Measurements from ENCODE around the gene MVK. TPM values are rescaled to one million over a fixed set of nuclear protein-coding genes. Genes with fewer than 3 reads are reported as not detected.

The MVK gene
- total and polyA plus RNA-seq, 2 experiments from 2014 or later = 16.7 to 40.1 TPM

GRCh38 chr12:109542876-109543275, 30.7 kb upstream of the MVK start:
- H4K20me1 ChIP-seq (replicated peaks; ENCODE audit: insufficient read depth) = no peaks in the 10 kb centered on the region
- no peak for ATAC-seq
- H3F3A ChIP-seq (replicated peaks; ENCODE audit: low read depth) = no peaks in the 10 kb centered on the region
- no peak overlapping the region for H3K4me3 Mint-ChIP-seq
- no peak for DNase-seq (ENCODE audit: low spot score)
- H3K9me2 ChIP-seq (ENCODE audit: insufficient read depth) = no peaks in the 10 kb centered on the region
- no peaks in the 10 kb centered on the region for H3K27me3 ChIP-seq (ENCODE audit: insufficient read depth)
- no peaks in the 10 kb centered on the region for H3K4me1 ChIP-seq (ENCODE audit: insufficient read depth)
- no peaks in the 10 kb centered on the region for H3K4me1 Mint-ChIP-seq
- TF ChIP-seq CREB1 (CRISPR knock-in tag; IDR thresholded peaks at IDR 0.05; ENCODE audit: low read depth) = no peak
- no peak for TF ChIP-seq JUNB (IDR thresholded peaks at IDR 0.05; ENCODE audit: unreplicated experiment)
- no peak for TF ChIP-seq ZNF114 (CRISPR knock-in tag; IDR thresholded peaks at IDR 0.05)
- no peak for TF ChIP-seq NANOG (IDR thresholded peaks at IDR 0.05; ENCODE audit: borderline replicate concordance)
- TF ChIP-seq EZH2phosphoT487 (IDR thresholded peaks at IDR 0.05; ENCODE audit: unreplicated experiment) = no peak
- TF ChIP-seq ZNF462 (CRISPR knock-in tag; IDR thresholded peaks at IDR 0.05) = no peak
- TF ChIP-seq, protein P1, sequence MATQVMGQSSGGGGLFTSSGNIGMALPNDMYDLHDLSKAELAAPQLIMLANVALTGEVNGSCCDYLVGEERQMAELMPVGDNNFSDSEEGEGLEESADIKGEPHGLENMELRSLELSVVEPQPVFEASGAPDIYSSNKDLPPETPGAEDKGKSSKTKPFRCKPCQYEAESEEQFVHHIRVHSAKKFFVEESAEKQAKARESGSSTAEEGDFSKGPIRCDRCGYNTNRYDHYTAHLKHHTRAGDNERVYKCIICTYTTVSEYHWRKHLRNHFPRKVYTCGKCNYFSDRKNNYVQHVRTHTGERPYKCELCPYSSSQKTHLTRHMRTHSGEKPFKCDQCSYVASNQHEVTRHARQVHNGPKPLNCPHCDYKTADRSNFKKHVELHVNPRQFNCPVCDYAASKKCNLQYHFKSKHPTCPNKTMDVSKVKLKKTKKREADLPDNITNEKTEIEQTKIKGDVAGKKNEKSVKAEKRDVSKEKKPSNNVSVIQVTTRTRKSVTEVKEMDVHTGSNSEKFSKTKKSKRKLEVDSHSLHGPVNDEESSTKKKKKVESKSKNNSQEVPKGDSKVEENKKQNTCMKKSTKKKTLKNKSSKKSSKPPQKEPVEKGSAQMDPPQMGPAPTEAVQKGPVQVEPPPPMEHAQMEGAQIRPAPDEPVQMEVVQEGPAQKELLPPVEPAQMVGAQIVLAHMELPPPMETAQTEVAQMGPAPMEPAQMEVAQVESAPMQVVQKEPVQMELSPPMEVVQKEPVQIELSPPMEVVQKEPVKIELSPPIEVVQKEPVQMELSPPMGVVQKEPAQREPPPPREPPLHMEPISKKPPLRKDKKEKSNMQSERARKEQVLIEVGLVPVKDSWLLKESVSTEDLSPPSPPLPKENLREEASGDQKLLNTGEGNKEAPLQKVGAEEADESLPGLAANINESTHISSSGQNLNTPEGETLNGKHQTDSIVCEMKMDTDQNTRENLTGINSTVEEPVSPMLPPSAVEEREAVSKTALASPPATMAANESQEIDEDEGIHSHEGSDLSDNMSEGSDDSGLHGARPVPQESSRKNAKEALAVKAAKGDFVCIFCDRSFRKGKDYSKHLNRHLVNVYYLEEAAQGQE (IDR thresholded peaks at IDR 0.05; ENCODE audit: unreplicated experiment) = no peak
- no peak overlapping the region for H3K4me2 ChIP-seq
- no peak overlapping the region for H3K27ac Mint-ChIP-seq
- no peaks in the 10 kb centered on the region for H3K9me3 Mint-ChIP-seq
- no peaks in the 10 kb centered on the region for H3K79me2 ChIP-seq (replicated peaks; ENCODE audit: insufficient read depth)
- H3K4me3 ChIP-seq = no peak overlapping the region
- H3K36me3 Mint-ChIP-seq (ENCODE audit: low read depth) = no peaks in the 10 kb centered on the region
- H2AFZ ChIP-seq = no peak overlapping the region
- no peaks in the 10 kb centered on the region for H3K36me3 ChIP-seq (ENCODE audit: insufficient read depth)
- H3K27me3 Mint-ChIP-seq (ENCODE audit: insufficient read depth, low read depth, poor library complexity) = peaks cover 17% of the 10 kb centered on the region
- H3K27ac ChIP-seq (ENCODE audit: low read depth) = no peak overlapping the region
